GM20431 (cell line): ENCODE results near the gene GMEB2.
"Not testable (repeated sequence)": the region's sequence is repeated elsewhere in the genome, so short reads cannot be mapped to it uniquely, and the experiment has no call there.

Experiments
- in situ Hi-C: fragments of 300-500 bp; cut with MseI, MboI; formaldehyde crosslinking; loops from one replicate; pipeline ENCODE4 v1.15.0; 2020; ENCODE audit warnings: low sequenced_read_pairs; ENCODE audit not compliant: unreplicated experiment

Gene GMEB2

GRCh38 chr20:63640686-63641085 lies 13.8 kb upstream of the GMEB2 start:
- in situ Hi-C loops, result not testable (repeated sequence)

- in situ Hi-C loops, result no loop called here
These were observed 13.2 kb upstream of the GMEB2 start for GRCh38 chr20:63640086-63640485.

- in situ Hi-C loops, result no loop called here
These were observed 12.4 kb upstream of the GMEB2 start for GRCh38 chr20:63639093-63639975.

- in situ Hi-C loops, result no loop called here
These were observed 10.1 kb upstream of the GMEB2 start for GRCh38 chr20:63636752-63637628.

- in situ Hi-C loops, result no loop called here
These were observed 8.7 kb upstream of the GMEB2 start for GRCh38 chr20:63635431-63636141.

- in situ Hi-C loops, result no loop called here
These were observed 6.8 kb upstream of the GMEB2 start for GRCh38 chr20:63633732-63634131.

GRCh38 chr20:63631426-63631825 lies 4.5 kb upstream of the GMEB2 start:
- in situ Hi-C loops, result not testable (repeated sequence)

- in situ Hi-C loops, result not testable (repeated sequence)
These were observed 4.1 kb upstream of the GMEB2 start for GRCh38 chr20:63630956-63631355.

GRCh38 chr20:63628246-63628975 lies 1.5 kb upstream of the GMEB2 start:
- in situ Hi-C loops, result no loop called here

GRCh38 chr20:63627751-63628245 lies 897 bp upstream of the GMEB2 start:
- in situ Hi-C loops, result no loop called here

- in situ Hi-C loops, result no loop called here
These were observed 339 bp upstream of the GMEB2 start for GRCh38 chr20:63627129-63627750.

- in situ Hi-C loops, result no loop called here
These were observed 1.0 kb downstream of the GMEB2 start for GRCh38 chr20:63625771-63626423.

- in situ Hi-C loops, result no loop called here
These were observed 2.4 kb downstream of the GMEB2 start for GRCh38 chr20:63624486-63624885.

GRCh38 chr20:63622732-63623131 lies 4.2 kb downstream of the GMEB2 start:
- in situ Hi-C loops, result no loop called here

- in situ Hi-C loops, result no loop called here
These were observed 4.8 kb downstream of the GMEB2 start for GRCh38 chr20:63622096-63622495.

- in situ Hi-C loops, result no loop called here
These were observed 5.9 kb downstream of the GMEB2 start for GRCh38 chr20:63620991-63621390.

- in situ Hi-C loops, result no loop called here
These were observed 7.4 kb downstream of the GMEB2 start for GRCh38 chr20:63619505-63619904.

- in situ Hi-C loops, result no loop called here
These were observed 7.8 kb downstream of the GMEB2 start for GRCh38 chr20:63619086-63619485.
